ENCODE measurements around the gene N4BP3.

DNA sequence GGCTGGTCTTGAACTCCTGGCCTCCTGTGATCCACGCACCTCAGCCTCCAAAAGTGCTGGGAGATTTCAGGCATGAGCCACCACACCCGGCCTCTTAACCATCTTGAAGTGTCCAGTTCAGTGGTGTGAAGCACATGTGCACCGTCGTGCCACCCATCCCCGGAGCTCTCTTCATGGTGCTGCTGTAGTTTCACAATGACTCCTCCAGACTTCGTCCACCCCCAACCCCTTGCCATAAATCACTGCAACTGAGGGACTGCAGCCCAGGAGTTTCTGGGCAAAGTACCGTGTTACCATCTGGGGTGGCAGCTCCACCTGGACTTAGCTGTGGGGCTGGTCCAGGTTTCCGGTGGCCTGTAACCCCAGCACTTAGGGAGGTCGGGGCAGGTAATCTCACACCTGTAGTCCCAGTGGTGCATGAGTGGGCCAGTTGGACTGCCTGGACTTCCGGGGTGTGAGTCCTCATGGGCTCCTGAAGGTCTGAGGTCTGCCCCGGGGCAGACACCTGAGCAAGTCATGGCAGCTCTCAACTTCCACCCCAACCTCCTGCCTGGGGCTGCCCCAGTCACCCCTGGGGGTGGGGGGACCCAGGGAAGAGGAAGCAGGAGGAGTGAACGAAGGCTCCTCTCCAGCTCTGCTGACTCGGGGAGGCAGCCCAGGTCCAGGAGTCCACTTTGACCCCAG is 6.6 kb upstream of the N4BP3 start:
- TF ChIP-seq, protein P1, sequence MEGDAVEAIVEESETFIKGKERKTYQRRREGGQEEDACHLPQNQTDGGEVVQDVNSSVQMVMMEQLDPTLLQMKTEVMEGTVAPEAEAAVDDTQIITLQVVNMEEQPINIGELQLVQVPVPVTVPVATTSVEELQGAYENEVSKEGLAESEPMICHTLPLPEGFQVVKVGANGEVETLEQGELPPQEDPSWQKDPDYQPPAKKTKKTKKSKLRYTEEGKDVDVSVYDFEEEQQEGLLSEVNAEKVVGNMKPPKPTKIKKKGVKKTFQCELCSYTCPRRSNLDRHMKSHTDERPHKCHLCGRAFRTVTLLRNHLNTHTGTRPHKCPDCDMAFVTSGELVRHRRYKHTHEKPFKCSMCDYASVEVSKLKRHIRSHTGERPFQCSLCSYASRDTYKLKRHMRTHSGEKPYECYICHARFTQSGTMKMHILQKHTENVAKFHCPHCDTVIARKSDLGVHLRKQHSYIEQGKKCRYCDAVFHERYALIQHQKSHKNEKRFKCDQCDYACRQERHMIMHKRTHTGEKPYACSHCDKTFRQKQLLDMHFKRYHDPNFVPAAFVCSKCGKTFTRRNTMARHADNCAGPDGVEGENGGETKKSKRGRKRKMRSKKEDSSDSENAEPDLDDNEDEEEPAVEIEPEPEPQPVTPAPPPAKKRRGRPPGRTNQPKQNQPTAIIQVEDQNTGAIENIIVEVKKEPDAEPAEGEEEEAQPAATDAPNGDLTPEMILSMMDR (IDR thresholded peaks at IDR 0.05), result no peak
- no peak for TF ChIP-seq ZFX (IDR thresholded peaks at IDR 0.05; ENCODE audit: borderline replicate concordance)
